Hepatocyte (in vitro differentiated cells): Measurements from ENCODE around the gene PRXL2B. TPM values are rescaled to one million over a fixed set of nuclear protein-coding genes. Genes with fewer than 3 reads are reported as not detected.

Source experiments
- DNase-seq: peaks from one replicate; pipeline ENCODE4 v3.0.0-alpha.2; 2016; ENCODE audit warnings: low spot score
- H2AFZ ChIP-seq: fragments of 200-600 bp; sonication (generic); 2 replicates; pipeline ENCODE4 v1.6.0; 2016; ENCODE audit warnings: antibody characterized with exemption, mild to moderate bottlenecking
- H3K27ac ChIP-seq: fragments of 200-600 bp; sonication (generic); 2 replicates; pipeline ENCODE4 v1.5.1; 2016; ENCODE audit warnings: mild to moderate bottlenecking
- H3K27me3 ChIP-seq: fragments of 200-600 bp; sonication (generic); 2 replicates; pipeline ENCODE4 v1.6.1; 2016
- H3K36me3 ChIP-seq: fragments of 200-600 bp; sonication (generic); replicated peaks from 2 replicates; pipeline ENCODE4 v1.5.1; 2016; ENCODE audit warnings: low read depth; ENCODE audit not compliant: insufficient read depth
- H3K4me1 ChIP-seq: fragments of 200-600 bp; sonication (generic); 2 replicates; pipeline ENCODE4 v1.5.1; 2016; ENCODE audit warnings: mild to moderate bottlenecking, moderate library complexity; ENCODE audit not compliant: insufficient read depth
- H3K4me2 ChIP-seq: fragments of 200-600 bp; sonication (generic); 2 replicates; pipeline ENCODE4 v1.6.0; 2016
- H3K4me3 ChIP-seq: fragments of 200-600 bp; sonication (generic); 2 replicates; pipeline ENCODE4 v1.5.1; 2016; ENCODE audit warnings: mild to moderate bottlenecking
- H3K79me2 ChIP-seq: fragments of 200-600 bp; sonication (generic); 2 replicates; pipeline ENCODE4 v1.6.0; 2017; ENCODE audit warnings: mild to moderate bottlenecking
- H3K9me2 ChIP-seq: fragments of 200-600 bp; sonication (generic); replicated peaks from 2 replicates; pipeline ENCODE4 v1.6.0; 2017; ENCODE audit warnings: mild to moderate bottlenecking; ENCODE audit not compliant: insufficient read depth
- H3K9me3 ChIP-seq: fragments of 200-600 bp; sonication (generic); 2 replicates; pipeline ENCODE4 v1.5.1; 2016; ENCODE audit warnings: low read depth, mild to moderate bottlenecking
- H4K20me1 ChIP-seq: fragments of 200-600 bp; sonication (generic); 2 replicates; pipeline ENCODE4 v1.6.0; 2016; ENCODE audit warnings: mild to moderate bottlenecking; ENCODE audit not compliant: insufficient read depth, poor library complexity, severe bottlenecking
- EZH2 ChIP-seq: fragments of 200-600 bp; sonication (generic); IDR thresholded peaks from 2 replicates; pipeline ENCODE4 v1.6.1; 2016; ENCODE audit warnings: antibody characterized with exemption, mild to moderate bottlenecking, borderline replicate concordance
- EZH2phosphoT487 ChIP-seq: fragments of 200-600 bp; sonication (generic); IDR thresholded peaks from one replicate; pipeline ENCODE4 v1.6.1; 2018; ENCODE audit warnings: antibody characterized with exemption, mild to moderate bottlenecking, low read depth, moderate library complexity; ENCODE audit not compliant: unreplicated experiment, severe bottlenecking
- WGBS: methylation state at CpG from one replicate; pipeline ENCODE4 v1.1.6; 2016; ENCODE audit warnings: low lambda C conversion rate; ENCODE audit errors: missing lambda C conversion rate; 5-methylcytosine and 5-hydroxymethylcytosine counted together
- polyA plus RNA-seq: library from polyadenylated mRNA; unstranded; fragments of >200 nt; fragmentation: Nextera tagmentation; extraction: Ambion mirVana; gene quantifications from 2 replicates; pipeline ENCODE4 v1.2.1, GENCODE V29; 2016
- total RNA-seq: library from RNA; depleted of rRNA; stranded (reverse); fragments of >200 nt; gene quantifications from 2 replicates; pipeline ENCODE4 v1.2.3, GENCODE V29; 2014
- TF ChIP-seq, protein P1 (sequence below): fragments of 200-600 bp; sonication (generic); IDR thresholded peaks from 2 replicates; pipeline ENCODE4 v1.5.1; 2016; ENCODE audit warnings: antibody characterized with exemption, mild to moderate bottlenecking; ENCODE audit not compliant: poor library complexity

PRXL2B gene
- total and polyA plus RNA-seq, 2 experiments from 2014 or later, result 36.7 to 41.4 TPM

DNA sequence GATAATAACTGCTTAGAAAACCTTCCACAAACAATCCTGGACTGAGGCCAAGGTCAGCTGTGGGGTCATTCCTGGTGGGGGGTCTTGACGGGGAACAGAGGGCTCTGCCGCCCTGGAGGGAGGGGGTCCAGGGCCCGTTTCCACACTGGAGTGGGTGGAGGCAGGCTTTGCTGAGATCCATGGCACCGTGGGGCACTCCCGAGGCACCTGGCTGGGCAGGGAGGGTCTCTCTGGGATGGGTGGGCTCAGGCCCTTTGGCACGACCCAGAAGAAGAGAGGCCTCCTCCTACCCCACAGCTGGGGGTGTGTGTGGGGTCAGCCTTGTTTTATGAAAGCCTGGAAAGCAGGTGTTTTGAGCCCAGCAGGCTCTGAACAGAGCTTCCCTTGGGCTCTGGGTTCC lies 41.2 kb downstream of the PRXL2B start:
- no peaks in the 10 kb centered on the region for H3K36me3 ChIP-seq
- H3K4me1 ChIP-seq, result peaks cover 6% of the 10 kb centered on the region
- 53% methylated on average over 6 of the region's 6 CpGs for WGBS
- H3K9me3 ChIP-seq, result no peaks in the 10 kb centered on the region
- H2AFZ ChIP-seq, result no peak overlapping the region
- H3K27ac ChIP-seq, result no peak overlapping the region
- DNase-seq, result no peak
- H3K79me2 ChIP-seq, result no peaks in the 10 kb centered on the region
- no peaks in the 10 kb centered on the region for H4K20me1 ChIP-seq
- TF ChIP-seq, protein P1, sequence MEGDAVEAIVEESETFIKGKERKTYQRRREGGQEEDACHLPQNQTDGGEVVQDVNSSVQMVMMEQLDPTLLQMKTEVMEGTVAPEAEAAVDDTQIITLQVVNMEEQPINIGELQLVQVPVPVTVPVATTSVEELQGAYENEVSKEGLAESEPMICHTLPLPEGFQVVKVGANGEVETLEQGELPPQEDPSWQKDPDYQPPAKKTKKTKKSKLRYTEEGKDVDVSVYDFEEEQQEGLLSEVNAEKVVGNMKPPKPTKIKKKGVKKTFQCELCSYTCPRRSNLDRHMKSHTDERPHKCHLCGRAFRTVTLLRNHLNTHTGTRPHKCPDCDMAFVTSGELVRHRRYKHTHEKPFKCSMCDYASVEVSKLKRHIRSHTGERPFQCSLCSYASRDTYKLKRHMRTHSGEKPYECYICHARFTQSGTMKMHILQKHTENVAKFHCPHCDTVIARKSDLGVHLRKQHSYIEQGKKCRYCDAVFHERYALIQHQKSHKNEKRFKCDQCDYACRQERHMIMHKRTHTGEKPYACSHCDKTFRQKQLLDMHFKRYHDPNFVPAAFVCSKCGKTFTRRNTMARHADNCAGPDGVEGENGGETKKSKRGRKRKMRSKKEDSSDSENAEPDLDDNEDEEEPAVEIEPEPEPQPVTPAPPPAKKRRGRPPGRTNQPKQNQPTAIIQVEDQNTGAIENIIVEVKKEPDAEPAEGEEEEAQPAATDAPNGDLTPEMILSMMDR, result no peak
- no peak for TF ChIP-seq EZH2phosphoT487
- TF ChIP-seq EZH2, result no peak
- H3K4me2 ChIP-seq, result no peak overlapping the region
- H3K27me3 ChIP-seq, result peaks cover 48% of the 10 kb centered on the region
- no peak overlapping the region for H3K4me3 ChIP-seq
- no peaks in the 10 kb centered on the region for H3K9me2 ChIP-seq

DNA sequence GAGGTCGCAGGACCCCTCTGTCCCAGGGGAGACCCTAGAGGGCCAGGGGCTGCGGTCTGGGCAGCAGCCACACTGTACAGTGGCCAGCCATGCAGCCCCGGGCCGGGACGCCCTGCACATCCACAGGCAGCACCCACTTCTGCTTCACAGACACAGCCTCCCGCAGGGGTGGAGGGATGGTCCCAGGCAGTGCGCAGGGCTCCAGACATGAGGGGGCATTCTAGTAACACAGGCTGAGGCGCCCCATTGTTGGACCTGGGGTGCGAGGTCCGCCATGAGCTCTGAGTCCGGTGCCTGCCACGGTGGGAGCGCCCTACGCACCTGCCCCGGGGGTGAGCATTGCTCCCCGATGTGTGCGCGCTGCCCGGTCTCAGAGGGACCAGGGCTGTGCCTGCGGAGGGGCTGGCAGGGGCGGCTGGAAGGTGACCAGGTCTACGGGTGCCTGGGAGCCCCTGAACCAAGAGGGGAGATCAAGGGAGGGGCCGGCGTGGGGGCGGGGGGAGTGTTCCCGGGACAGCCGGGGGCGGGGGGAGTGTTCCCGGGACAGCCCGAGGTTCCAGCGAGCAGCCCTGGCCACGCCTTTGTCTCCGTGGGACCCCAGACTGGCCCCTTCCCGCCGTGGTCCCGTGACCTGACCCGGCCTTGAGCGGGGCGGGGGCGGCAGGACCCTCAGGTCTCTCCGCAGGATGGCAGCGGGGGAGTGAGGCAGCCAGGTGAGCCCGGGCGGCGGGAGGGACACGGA lies 41.8 kb downstream of the PRXL2B start:
- Histone ChIP-seq H3K79me2 (no peaks in the 10 kb centered on the region), H3K4me2 (peak overlapping the region; percentile 73), H3K9me2 (no peaks in the 10 kb centered on the region), H3K27ac (no peak overlapping the region), H3K9me3 (no peaks in the 10 kb centered on the region), H4K20me1 (no peaks in the 10 kb centered on the region), H2AFZ (no peak overlapping the region), H3K4me3 (no peak overlapping the region), H3K36me3 (no peaks in the 10 kb centered on the region), H3K27me3 (peaks cover 48% of the 10 kb centered on the region), H3K4me1 (peaks cover 11% of the 10 kb centered on the region)
- 28% methylated on average over 31 of the region's 46 CpGs for WGBS
- no peak for TF ChIP-seq EZH2
- peak; percentile 34 for TF ChIP-seq EZH2phosphoT487
- TF ChIP-seq, protein P1, result no peak
- no peak for DNase-seq

DNA sequence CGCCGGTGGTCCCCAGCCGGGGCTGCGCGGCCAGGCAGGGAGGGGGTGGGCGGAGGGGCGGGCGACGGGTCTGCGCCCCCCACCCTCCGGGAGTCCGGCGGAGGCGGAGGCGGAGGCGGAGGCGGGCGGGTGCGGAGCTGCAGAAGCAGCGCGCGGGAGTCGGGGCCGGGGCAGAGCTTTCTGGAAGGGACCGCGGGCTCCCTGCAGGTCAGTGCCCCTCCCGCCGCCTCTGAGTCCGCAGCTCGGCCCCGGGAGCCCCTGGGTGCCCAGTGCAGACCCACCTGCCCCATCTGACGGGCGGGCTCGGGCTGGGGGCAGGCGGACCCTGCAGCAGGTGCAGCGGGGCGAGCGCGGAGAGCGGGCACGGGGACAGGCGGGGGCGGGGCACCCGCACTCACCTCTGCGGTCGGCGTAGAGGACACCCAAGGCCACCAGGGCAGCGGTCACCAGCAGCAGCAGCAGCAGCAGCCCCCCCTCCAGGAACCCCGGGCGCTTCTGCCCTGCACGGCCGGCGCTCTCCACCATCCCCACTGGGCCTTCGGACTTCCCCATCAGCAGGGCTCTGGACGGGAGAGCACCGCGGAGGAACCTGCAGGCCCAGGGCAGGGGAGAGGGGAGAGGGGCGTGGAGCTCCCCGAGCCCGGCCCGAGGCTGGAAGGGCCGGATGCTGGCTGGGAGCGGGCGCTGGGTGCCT lies 42.5 kb downstream of the PRXL2B start:
- Histone ChIP-seq H3K4me1 (peaks cover 11% of the 10 kb centered on the region), H3K4me3 (no peak overlapping the region), H3K27ac (no peak overlapping the region), H3K36me3 (no peaks in the 10 kb centered on the region), H4K20me1 (no peaks in the 10 kb centered on the region), H2AFZ (no peak overlapping the region), H3K9me3 (no peaks in the 10 kb centered on the region), H3K9me2 (no peaks in the 10 kb centered on the region), H3K27me3 (peaks cover 48% of the 10 kb centered on the region), H3K4me2 (peak overlapping the region; percentile 73), H3K79me2 (no peaks in the 10 kb centered on the region)
- DNase-seq, result peak; percentile 19
- peak; percentile 76 for TF ChIP-seq EZH2
- TF ChIP-seq, protein P1, result no peak
- 11% methylated on average over 16 of the region's 64 CpGs for WGBS
